BJ (cell line): ENCODE measurements around the gene LPAR6. TPM values are rescaled to one million over a fixed set of nuclear protein-coding genes. Genes with fewer than 3 reads are reported as not detected.

ENCODE experiments used
- CTCF ChIA-PET: fragments of 350-600 bp; formaldehyde crosslinking; extraction: SDS; loops from one replicate; lab custom pipeline; 2021; ENCODE audit warnings: antibody characterized with exemption, inconsistent platforms; lab: Yijun Ruan, JAX
- POLR2A ChIA-PET: fragments of 300-600 bp; sonication (Branson Sonifier 250); formaldehyde crosslinking; extraction: SDS; loops from one replicate; lab custom pipeline; 2021; ENCODE audit warnings: antibody characterized with exemption; lab: Charles Lee
- DNase-seq: peaks from one replicate; pipeline ENCODE4 v3.0.0-alpha.2; 2011; ENCODE audit warnings: low read depth
- H3K27me3 ChIP-seq: 2 replicates; pipeline ENCODE4 v1.6.0; 2011; ENCODE audit warnings: low read length; ENCODE audit not compliant: control insufficient read depth, insufficient read depth
- H3K36me3 ChIP-seq: 2 replicates; pipeline ENCODE4 v1.5.1; 2011; ENCODE audit warnings: low read length; ENCODE audit not compliant: control insufficient read depth, insufficient read depth
- H3K4me3 ChIP-seq: 2 replicates; pipeline ENCODE4 v1.5.1; 2011; ENCODE audit warnings: low read depth, mild to moderate bottlenecking, control low read depth, low read length
- CTCF ChIP-seq: IDR thresholded peaks from 2 replicates; pipeline ENCODE4 v1.5.1; 2011; ENCODE audit warnings: low read depth, mild to moderate bottlenecking, control low read depth, inconsistent platforms, low read length, moderate library complexity; ENCODE audit not compliant: insufficient read depth
- polyA plus RNA-seq: library from polyadenylated mRNA; depleted of rRNA; stranded (reverse); fragments of >200 nt; gene quantifications from 2 replicates; pipeline ENCODE4 v1.2.3, GENCODE V29; 2011

The LPAR6 gene
- polyA plus RNA-seq, 1 experiment = 4.4 TPM

- POLR2A ChIA-PET = no interaction called here
- no peak for TF ChIP-seq CTCF
- no peaks in the 10 kb centered on the region for H3K36me3 ChIP-seq
- CTCF ChIA-PET = no interaction called here
- no peak for DNase-seq
- H3K27me3 ChIP-seq = no peaks in the 10 kb centered on the region
- no peak overlapping the region for H3K4me3 ChIP-seq
Measured at GRCh38 chr13:48404952-48405351, 8.0 kb downstream of the LPAR6 start.

GRCh38 chr13:48403913-48404312, 9.0 kb downstream of the LPAR6 start:
- no peak for DNase-seq
- POLR2A ChIA-PET = no interaction called here
- no peaks in the 10 kb centered on the region for H3K27me3 ChIP-seq
- TF ChIP-seq CTCF = no peak
- CTCF ChIA-PET = no interaction called here
- H3K36me3 ChIP-seq = no peaks in the 10 kb centered on the region
- no peak overlapping the region for H3K4me3 ChIP-seq

DNA sequence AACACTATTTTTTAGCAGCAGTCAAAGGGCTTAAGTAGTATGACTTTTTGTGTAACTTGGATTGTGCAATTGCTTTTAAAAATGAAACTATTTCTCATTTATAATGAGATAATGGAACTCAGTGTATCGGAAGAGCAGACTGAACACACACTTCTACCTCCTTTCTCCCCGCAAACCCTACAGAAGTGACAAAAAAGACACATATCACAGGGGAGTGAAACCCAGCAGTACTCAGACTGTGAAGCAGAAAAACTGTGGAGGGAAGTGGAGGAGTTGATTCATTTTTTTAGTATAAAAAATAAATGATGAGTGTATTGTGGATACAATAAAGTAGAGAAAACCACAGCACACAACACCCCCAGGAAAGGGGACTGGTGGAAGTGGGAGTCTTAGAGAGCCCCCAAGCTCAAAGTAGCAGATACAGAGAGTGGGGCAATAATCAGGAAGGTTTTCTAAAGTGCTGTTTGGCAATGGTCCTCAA, 9.7 kb downstream of the LPAR6 start:
- DNase-seq = no peak
- H3K27me3 ChIP-seq = no peaks in the 10 kb centered on the region
- no peaks in the 10 kb centered on the region for H3K36me3 ChIP-seq
- CTCF ChIA-PET = no interaction called here
- H3K4me3 ChIP-seq = no peak overlapping the region
- no peak for TF ChIP-seq CTCF
- POLR2A ChIA-PET = no interaction called here

DNA sequence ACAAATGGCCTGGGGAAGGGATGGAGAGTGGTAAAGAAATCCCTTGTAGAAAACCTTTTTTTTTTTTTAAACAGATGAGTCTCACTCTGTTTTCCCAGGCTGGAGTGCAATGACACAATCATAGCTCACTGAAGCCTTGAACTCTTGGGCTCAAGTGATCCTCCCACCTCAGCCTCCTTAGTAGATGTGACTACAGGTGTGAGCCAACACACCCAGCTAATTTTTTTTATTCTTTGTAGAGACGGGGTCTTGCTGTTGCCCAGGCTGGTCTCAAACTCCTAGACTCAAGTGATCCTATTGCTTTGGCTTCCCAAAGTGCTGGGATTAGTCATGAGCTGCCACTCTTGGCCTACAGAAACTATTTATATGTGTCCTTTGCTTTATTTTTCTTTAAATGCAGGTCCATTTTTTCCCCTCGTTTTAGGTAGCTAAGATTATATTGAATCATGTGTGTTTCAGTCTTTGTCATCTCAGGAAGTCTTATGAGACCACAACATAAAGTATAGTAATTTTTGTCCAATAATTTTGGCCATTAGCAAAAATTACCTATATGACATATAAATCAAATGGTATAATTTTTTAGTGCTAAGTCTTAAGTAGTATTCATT, 10.5 kb downstream of the LPAR6 start:
- no peaks in the 10 kb centered on the region for H3K27me3 ChIP-seq
- no peak for DNase-seq
- CTCF ChIA-PET = interaction anchor here (0.6 to 1.2 kb wide), 2 partner anchors 178 to 1570 kb away, joined by 3 to 4 read pairs; no protein-coding TSS in a partner anchor
- POLR2A ChIA-PET = interaction anchor here (0.6 kb wide), 1 partner anchor 140 kb away, joined by 5 read pairs; no protein-coding TSS in a partner anchor
- H3K4me3 ChIP-seq = no peak overlapping the region
- no peaks in the 10 kb centered on the region for H3K36me3 ChIP-seq
- no peak for TF ChIP-seq CTCF

DNA sequence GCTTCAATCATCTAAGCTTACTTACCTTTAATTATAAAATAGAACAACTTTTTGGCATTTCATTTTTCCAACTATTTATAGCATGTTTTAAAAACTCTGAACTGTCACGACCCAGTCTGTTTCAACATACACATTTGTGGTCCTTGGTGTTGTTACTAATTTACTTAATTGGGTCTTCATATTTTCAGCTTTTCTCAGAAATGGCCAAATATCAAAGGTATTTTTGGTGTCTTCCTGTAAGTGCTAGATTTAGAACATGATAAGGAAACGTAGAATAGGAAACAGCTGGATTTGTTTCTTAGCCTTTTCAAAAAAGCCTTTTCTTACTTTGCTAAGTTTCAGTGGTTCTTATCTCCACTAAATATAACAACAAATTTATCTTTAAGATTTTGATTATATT, 11.4 kb downstream of the LPAR6 start:
- no peak overlapping the region for H3K4me3 ChIP-seq
- ChIA-PET CTCF (interaction anchor here (1.2 kb wide), 1 partner anchor 179 kb away, joined by 4 read pairs; no protein-coding TSS in a partner anchor), POLR2A (no interaction called here)
- DNase-seq = no peak
- H3K36me3 ChIP-seq = no peaks in the 10 kb centered on the region
- TF ChIP-seq CTCF = no peak
- no peaks in the 10 kb centered on the region for H3K27me3 ChIP-seq
